ENCODE data around the gene CAD. TPM values are rescaled to one million over a fixed set of nuclear protein-coding genes. Genes with fewer than 3 reads are reported as not detected.

CAD gene
- total RNA-seq, 1 experiment from 2014 or later = 114 TPM

DNA sequence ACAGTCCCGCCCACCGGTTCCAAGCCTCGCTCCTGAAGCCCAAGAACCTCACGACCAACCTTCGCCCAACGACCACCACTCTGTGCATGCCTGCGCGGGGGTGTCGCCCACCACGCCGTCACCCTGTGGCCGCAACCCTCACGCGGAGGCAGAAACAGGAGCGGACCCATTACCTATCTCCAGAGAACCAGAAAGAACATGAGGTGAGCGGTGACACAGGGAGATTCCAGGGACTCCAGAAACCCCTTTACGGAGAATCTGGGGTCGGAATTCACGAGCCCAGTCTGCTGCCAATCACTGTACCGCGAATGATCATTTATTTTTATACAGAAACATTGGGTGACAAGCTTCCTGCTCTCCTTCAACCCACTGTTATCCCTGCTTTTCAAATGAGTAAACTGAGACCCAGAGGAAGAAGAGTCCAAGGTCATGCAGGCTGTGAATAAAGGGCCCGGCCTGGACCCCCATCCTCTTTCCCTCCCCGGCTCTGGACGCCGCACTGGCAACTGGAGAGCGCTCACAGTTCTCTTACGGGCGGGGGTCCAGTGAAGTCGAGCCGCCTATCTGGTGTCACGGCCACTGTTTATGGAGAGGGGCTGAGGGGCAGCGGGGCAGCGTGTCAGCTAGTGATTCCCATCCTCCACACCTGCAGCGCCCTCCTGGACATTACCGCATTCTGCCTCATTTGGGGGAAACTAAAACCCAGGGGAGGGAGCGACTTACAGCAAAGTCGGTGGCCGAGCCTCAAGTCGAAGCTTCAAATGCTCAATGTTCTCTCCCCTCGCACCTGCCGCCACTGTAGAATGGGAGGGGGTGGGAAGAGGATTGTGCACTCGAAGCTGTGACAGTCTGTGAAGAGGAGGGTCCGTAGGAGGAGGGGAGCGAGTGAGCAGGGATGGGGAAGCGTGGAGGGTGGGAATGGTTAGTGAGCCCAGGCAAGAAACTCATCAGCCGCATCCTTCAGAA is 46.4 kb downstream of the CAD start:
- RAD21 ChIA-PET (ENCODE audit: low non-redundant PET in 1 of 2, low total read pairs in 2 of 2, uncharacterized antibody in 2 of 2, unreplicated experiment in 2 of 2) = interaction anchor here in 1 of 2 experiments (1.0 kb wide), 1 partner anchor 39 kb away, joined by 4 read pairs; no protein-coding TSS in a partner anchor
- Histone ChIP-seq H3K36me3 (ENCODE audit: control insufficient read depth in 1 of 2, insufficient read depth in 2 of 2, low read length in 2 of 2) (no peaks in the 10 kb centered on the region), H3K9me3 (ENCODE audit: control insufficient read depth in 1 of 2, insufficient read depth in 1 of 2, low read depth in 1 of 2, low read length in 2 of 2) (no peaks in the 10 kb centered on the region), H3K27ac (ENCODE audit: low read depth, low read length) (no peak overlapping the region; the same call in 1 of the 2 replicates), H3K79me2 (ENCODE audit: insufficient read depth, low read length) (peaks cover 13% of the 10 kb centered on the region; the same call in 1 of the 2 replicates), H3K4me3 (replicated peaks in 1 of 2; ENCODE audit: low read depth in 1 of 2, low read length in 2 of 2) (peak overlapping the region; percentile 73 to 84), H4K20me1 (ENCODE audit: insufficient read depth) (no peaks in the 10 kb centered on the region), H3K9me2 (ENCODE audit: insufficient read depth) (no peaks in the 10 kb centered on the region), H3K9ac (ENCODE audit: low read length) (peak overlapping the region; percentile 79), H3K4me1 (ENCODE audit: control insufficient read depth in 1 of 2, insufficient read depth in 2 of 2, low read length in 2 of 2) (peaks cover 19 to 37% of the 10 kb centered on the region in 2 experiments), H2AFZ (ENCODE audit: low read depth, low read length, poor library complexity, severe bottlenecking) (peak overlapping the region; percentile 77), H3K4me2 (ENCODE audit: low read length) (peak overlapping the region; percentile 99), H3K27me3 (ENCODE audit: insufficient read depth, low read length) (peaks cover 13% of the 10 kb centered on the region; the same call in 1 of the 2 replicates)
- TF ChIP-seq MAX (IDR thresholded peaks at IDR 0.05) (no peak), TCF7L2 (IDR thresholded peaks at IDR 0.05; ENCODE audit: borderline replicate concordance, extremely low read depth, insufficient read depth, insufficient read length) (no peak), CEBPB (IDR thresholded peaks at IDR 0.05; ENCODE audit: low read depth) (no peak), SP1 (IDR thresholded peaks at IDR 0.05; ENCODE audit: low read depth) (no peak), SIN3A (IDR thresholded peaks at IDR 0.05; ENCODE audit: low read depth) (no peak), FOSL1 (IDR thresholded peaks at IDR 0.05; ENCODE audit: low read depth) (no peak), ELF1 (IDR thresholded peaks at IDR 0.05; ENCODE audit: borderline replicate concordance, low read depth) (no peak), REST (IDR thresholded peaks at IDR 0.05; ENCODE audit: low read depth) (no peak), ZFX (IDR thresholded peaks at IDR 0.05) (no peak), JUND (IDR thresholded peaks at IDR 0.05) (no peak)
- TF ChIP-seq, protein P1, sequence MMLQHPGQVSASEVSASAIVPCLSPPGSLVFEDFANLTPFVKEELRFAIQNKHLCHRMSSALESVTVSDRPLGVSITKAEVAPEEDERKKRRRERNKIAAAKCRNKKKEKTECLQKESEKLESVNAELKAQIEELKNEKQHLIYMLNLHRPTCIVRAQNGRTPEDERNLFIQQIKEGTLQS (IDR thresholded peaks at IDR 0.05) = no peak
- intact Hi-C loops (cut with micrococcal nuclease) = loop anchor here (5.0 kb wide), 1 partner anchor 59 kb away; the partner anchor contains the start of gene MPV17
- ATAC-seq (no peak), DNase-seq (ENCODE audit: low read depth, low spot score) (no peak)
- CTCF ChIA-PET = interaction anchor here (1.0 to 4.0 kb wide), 5 partner anchors 17 to 39 kb away, joined by 3 to 22 read pairs (median 6); no protein-coding TSS in a partner anchor
- POLR2A ChIA-PET = interaction anchor here (1.1 to 1.8 kb wide), 4 partner anchors 9 to 29 kb away, joined by 3 to 6 read pairs (median 4); no protein-coding TSS in a partner anchor
- BruUV-seq (replicated peaks) = TSS peak; percentile 38

Data from HCT116 (cell line).